ENCODE results near the gene CTAG1B.
"Not testable (repeated sequence)": the region's sequence is repeated elsewhere in the genome, so short reads cannot be mapped to it uniquely, and the experiment has no call there.

CTAG1B gene

DNA sequence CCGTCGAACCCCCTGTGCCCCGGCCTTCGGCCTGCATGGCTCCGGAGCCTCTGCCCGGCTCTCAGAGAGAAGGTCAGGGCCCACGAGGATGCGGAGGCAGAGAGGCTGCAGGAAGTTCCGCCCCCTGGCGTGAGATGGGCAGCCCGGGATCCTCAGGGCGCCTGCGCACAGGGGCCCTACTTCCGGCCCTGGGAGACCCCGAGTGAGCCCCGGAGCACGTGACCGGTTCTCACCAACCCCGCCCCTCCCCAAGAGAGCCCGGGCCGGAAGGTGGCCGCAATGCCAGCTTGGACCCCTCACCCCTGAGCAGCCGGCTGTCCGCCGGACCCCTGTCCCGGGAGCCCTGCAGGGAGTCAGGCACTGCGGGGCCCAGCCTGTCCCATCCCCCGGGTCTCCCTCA is at the start of gene CTAG1B:
Gene CTAG1B, minus strand, starts transcription at position 101 of the 400 bp plus-strand sequence. Its CDS starts 64 bp downstream, at position 37.
- DNase-seq: not testable (repeated sequence)

DNA sequence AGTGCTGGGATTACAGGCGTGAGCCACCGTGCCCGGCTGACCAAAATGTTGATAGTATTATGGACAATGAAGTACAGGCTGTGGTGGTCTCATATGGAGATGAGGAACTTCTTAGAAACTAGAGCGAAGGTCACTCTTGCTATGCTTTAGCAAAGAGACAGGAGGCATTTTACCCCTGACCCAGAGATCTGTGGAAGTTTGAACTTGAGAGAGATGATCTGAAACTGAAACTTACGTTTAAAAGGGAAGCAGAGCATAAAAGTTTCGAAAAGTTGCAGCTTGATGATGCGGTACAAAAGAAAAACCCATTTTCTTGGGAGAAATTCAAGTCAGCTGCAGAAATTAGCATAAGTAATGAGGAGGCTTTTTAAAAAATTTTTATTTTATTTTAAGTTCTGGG is 42.8 kb upstream of the CTAG1B start:
- DNase-seq: no peak

DNA sequence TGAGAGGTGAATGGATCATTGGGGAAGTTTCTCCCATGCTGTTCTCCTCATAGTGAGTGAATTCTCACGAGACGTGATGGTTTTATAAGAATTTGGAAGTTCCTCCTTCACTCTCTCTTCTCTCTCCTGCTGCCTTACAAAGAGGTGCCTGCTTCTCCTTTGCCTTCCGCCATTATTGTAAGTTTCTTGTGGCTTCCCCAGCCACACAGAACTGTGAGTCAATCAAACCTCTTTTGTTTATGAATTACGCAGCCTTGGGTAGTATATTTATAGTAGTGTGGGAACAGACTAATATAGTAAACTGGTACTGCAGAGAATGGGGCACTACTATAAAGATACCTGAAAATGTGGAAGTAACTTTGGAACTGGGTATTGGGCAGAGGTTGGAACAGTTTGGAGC is 42.1 kb upstream of the CTAG1B start:
- no peak for DNase-seq

GRCh38 chrX:154660541-154660940 is 41.5 kb upstream of the CTAG1B start:
- no peak for DNase-seq

GRCh38 chrX:154658957-154659356 is 39.9 kb upstream of the CTAG1B start:
- no peak for DNase-seq

DNA sequence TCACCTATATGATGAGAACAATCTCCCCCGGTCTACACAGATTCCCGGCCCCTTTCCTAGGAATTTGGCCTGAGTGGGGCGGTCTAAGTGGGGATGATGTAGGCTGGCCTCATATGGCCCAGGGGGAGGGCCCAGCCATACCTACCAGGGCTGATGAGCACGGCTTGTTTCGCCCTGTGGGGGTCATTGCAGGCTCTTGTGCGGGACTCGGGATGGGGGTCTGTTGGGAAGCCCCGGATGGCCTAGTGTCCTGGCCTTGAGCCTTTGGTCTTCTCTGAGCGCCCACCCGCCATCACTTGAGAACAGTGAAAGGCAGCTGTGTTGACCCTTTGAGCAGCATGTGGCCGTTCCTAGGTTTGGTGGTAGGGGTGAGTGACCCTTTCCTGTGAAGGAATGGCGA is 39.1 kb upstream of the CTAG1B start:
- no peak for DNase-seq

DNA sequence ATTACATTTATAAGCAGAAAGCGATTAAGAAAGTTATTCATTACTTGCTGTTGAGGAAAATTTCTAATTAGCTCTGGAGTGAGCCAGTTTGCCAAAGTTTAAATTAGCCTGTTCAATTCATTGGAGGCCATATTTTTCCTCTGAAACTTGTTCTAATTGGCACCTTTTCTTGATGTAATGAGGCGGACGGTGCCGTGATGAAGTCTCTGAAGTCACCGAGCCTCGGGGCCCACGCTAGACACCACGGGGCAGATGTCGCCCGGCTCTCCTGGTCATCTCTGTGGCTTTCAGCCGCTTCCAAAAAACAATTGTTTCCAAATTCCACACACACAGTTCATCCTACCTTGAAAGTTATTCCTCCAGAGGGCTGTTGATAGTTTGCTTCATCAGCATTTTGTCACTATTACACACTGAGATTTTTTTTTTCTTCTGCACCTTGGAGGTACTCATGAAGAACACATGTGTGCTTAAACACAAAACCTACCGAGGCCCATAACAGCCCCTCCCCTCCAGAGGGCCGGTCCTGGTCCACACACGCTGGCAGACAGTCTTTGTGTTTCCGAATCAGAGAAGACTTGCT is 38.2 kb upstream of the CTAG1B start:
- no peak for DNase-seq

- no peak for DNase-seq
Measured at GRCh38 chrX:154655786-154656185, 36.7 kb upstream of the CTAG1B start.

DNA sequence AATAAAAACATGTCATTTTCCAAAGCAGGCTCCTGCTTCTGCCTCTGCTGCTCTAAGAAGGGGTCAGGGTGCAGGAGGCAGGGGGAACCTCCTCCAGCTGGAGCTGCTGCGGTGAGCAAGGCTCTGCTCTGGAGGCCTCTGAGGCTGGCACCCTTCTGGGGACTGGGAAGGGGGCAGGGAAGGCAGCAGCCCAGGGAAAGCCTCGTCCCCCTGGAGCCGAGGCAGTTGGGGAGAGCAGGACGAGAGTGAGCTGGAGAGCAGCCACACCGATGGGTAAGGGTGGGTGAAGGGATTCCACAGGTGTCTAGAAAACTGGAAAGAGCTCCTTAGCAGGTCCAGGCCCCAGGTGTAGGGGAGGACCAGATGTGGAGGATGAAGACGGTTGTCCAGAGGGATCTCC is 36.3 kb upstream of the CTAG1B start:
- no peak for DNase-seq

DNA sequence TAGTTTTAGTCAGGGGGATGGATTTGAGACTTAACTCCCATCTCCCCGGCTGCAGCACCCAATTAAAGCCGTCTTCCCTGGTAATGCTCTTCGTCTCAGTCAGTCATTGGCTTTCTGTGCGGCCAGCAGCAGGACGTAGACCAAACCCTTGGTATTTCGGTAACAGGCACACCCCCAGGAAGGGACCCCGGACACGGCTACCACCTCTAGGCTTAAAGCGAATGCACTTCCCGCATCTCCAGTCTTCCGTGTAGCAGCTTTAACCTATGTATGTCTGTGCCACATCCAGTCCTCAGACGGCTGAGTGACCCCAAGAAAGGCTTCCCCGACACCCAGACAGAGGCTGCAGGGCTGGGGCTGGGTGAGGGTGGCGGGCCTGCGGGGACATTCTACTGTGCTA is 35.8 kb upstream of the CTAG1B start:
- DNase-seq: no peak

DNA sequence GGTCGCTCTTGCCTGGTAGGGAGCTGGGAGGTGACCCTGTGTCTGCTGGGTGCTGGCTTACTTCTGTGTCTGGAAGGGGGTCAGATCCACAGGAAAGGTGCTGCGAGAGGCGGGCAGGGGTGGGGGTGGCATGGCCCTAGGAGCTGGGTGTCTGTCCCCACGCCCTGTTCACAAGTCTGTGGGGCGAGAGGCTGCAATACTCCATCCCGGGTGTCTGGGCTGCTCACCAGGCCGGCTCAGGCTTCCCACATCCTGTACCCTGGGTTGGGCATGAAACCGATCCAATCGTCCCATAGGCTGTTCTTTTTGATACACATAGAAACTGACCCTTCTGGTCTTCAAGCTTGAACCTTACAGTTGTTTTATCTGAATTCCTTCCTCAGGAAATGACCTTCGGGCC is 35.3 kb upstream of the CTAG1B start:
- no peak for DNase-seq

DNA sequence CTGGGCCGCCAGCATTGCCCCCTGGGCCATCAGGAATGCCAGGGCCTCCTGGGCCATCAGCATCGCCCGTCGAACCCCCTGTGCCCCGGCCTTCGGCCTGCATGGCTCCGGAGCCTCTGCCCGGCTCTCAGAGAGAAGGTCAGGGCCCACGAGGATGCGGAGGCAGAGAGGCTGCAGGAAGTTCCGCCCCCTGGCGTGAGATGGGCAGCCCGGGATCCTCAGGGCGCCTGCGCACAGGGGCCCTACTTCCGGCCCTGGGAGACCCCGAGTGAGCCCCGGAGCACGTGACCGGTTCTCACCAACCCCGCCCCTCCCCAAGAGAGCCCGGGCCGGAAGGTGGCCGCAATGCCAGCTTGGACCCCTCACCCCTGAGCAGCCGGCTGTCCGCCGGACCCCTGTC is 34.3 kb upstream of the CTAG1B start, which contains the start of gene CTAG2:
Gene CTAG2, minus strand, starts transcription at position 167 of the 400 bp plus-strand sequence. Its CDS starts 64 bp downstream, at position 103.
- DNase-seq: not testable (repeated sequence)

GRCh38 chrX:154653048-154653401 is 33.9 kb upstream of the CTAG1B start:
- DNase-seq: no peak

GRCh38 chrX:154652311-154653047 is 33.4 kb upstream of the CTAG1B start:
- no peak for DNase-seq

GRCh38 chrX:154650221-154650510 is 31.1 kb upstream of the CTAG1B start:
- no peak for DNase-seq

GRCh38 chrX:154649503-154650220 is 30.6 kb upstream of the CTAG1B start:
- no peak for DNase-seq

DNA sequence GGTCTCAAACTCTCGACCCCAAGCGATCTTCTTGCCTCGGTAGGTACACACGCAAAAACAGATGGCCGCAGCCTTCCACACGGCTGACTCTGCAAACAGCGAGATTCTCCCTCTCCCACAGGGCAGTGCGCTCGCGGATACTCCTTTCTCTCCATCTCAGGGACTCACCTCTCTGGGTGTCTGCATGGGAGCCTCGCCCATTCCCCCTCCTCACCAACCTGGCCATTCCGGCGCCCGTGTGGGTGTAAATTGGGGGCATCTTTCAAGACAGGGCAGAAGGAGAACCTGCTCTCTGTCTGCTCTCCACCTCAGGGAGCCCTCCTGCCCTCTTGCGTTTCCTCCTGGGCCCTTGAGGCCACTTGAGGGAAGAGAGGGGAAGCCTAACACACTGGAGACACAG is 29.8 kb upstream of the CTAG1B start:
- DNase-seq: no peak

- not testable (repeated sequence) for DNase-seq
Measured at GRCh38 chrX:154645745-154646378, 26.8 kb upstream of the CTAG1B start.

DNA sequence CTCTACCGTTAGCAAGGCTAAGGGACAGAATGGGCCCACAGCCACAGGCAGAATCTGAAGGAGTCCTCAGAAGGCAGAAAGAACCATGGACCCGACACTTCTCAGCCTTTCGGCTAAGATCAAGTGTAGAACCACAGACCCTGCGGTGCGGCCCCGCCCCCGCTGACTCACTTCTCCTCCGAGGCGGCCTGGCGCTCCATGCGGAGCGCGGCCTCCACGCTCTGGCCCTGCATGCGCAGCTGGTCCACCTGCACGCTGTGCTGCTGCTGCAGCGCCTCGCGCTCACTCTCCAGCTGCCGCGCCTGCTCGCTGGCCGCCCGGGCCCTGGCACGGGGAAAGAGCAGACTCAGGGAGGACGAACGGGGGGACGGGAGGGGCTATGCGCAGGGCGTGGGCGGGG is 24.6 kb upstream of the CTAG1B start:
- not testable (repeated sequence) for DNase-seq

GRCh38 chrX:154641740-154642139 is 22.7 kb upstream of the CTAG1B start:
- not testable (repeated sequence) for DNase-seq

GRCh38 chrX:154633661-154634060 is 14.6 kb upstream of the CTAG1B start:
- not testable (repeated sequence) for DNase-seq

- DNase-seq: not testable (repeated sequence)
Measured at GRCh38 chrX:154630949-154631348, 11.9 kb upstream of the CTAG1B start.

DNA sequence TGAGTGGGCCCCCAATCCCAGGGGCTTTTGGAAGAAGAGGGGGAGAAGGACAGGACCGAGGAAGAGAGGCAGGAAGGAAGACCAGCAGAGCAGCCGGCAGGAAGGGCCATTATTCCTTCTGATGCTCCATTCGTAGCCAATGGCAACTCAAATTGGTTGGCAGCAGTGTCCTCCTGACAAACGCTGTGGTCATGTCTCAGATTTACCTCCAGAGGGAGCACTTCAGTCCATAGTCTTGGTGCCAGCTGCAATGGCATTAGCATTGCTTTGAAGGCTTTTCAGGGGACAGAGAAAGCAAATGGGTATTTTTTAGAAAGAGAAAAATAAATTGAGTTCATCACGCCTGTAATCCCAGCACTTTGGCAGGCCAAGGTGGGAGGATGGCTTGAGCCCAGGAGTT is 9.9 kb upstream of the CTAG1B start:
- DNase-seq: not testable (repeated sequence)
